HG03280 (cell line): ENCODE results near the gene DNAJC30.
"Not testable (repeated sequence)": the region's sequence is repeated elsewhere in the genome, so short reads cannot be mapped to it uniquely, and the experiment has no call there.

Experiments used
- ATAC-seq: cut with Tn5 transposase; IDR thresholded peaks from one replicate; pipeline ENCODE4 v1.9.1; 2021; ENCODE audit warnings: mild to moderate bottlenecking, moderate library complexity; ENCODE audit not compliant: unreplicated experiment

The DNAJC30 gene

GRCh38 chr7:73683788-73684693 lies 788 bp upstream of the DNAJC30 start:
- ATAC-seq = peak; percentile 13

DNA sequence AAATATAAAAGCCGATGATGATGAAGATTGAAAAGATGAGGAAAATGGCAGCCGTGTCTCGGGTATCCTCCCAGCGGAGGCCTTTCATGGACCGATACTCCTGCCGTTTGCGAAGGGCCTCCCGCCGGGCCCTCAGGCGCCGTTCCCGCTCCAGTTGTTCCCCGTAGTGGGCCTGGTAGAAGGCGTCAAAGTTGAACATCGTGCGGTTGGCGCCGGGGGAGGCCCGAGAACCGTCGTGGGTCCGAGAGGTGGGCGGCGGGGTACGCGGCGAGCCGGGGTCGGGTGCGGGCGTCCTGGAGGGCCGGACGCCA lies 553 bp downstream of the DNAJC30 start:
- no peak for ATAC-seq

DNA sequence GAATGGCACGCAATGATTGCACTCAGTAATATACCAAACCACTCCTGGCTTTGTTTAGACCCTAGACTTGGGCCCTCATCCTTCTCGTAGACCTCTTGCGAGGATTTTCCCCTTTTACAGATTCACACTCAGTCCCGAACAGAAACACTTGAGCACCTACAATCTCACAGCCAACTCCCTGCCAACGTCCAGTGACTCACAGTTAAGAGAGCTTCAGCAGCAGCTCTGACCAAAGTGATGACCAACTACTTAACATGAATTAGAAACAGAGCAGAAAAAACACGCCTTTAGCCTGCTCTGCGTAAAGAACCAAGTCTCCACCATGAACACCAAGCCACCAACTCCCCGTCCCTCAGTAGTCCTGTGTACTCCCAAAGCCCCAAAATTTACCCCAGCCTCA lies 2.2 kb downstream of the DNAJC30 start:
- ATAC-seq = no peak

DNA sequence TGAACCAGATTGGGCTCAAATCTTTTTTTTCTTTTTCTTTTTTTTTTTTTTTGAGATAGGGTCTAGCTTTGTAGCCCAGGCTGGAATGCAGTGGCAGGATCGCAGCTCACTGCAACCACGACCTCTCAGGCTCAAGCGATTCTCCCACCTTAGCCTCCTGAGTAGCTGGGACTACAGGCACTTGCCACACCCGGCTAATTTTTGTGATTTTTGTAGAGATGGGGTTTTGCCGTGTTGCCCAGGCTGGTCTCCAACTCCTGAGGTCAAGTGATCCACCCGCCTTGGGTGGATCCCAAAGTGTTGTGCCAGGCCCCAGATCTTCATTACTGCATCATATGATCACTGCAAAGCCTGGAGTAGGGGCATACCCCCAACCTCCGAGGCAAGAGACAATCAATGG lies 2.8 kb downstream of the DNAJC30 start:
- no peak for ATAC-seq

DNA sequence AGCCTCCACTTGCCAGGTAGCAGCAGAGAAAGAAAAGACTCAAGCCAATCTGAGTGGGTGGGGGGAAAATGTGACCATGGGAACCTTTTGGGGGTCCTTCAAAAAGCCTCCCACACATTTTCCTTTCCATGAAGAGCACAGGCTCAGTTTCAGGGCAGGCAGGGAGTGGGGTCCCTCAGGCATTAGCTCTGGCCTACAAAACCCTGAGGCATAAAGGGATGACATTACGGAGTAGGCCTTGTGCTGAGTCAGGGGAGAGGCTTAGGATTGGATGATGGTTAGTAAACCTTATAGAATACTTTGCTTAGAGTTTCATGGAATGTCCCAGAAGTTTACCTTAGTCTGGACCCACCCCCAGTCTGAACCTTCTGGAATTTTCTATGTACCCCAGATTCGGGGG lies 3.5 kb downstream of the DNAJC30 start:
- ATAC-seq = no peak

GRCh38 chr7:73678862-73679261 lies 4.4 kb downstream of the DNAJC30 start:
- no peak for ATAC-seq

DNA sequence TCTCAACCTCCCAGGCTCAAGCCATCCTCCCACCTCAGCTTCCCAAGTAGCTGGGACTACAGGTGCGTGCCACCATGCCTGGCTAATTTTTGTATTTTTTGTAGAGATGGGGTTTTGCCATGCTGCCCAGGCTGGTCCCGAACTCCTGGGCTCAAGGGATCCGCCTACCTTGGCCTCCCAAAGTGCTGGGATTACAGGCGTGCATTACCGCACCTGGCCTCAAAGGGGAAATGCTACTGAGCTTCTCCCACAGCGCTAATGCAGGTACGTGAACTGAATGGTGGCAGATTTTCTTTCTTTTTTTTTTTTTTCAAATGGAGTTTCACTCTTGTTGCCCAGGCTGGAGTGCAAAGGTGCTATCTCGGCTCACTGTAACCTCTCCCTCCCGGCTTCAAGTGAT lies 7.2 kb downstream of the DNAJC30 start:
- not testable (repeated sequence) for ATAC-seq

- no peak for ATAC-seq
Measured at GRCh38 chr7:73674468-73675124, 8.7 kb downstream of the DNAJC30 start.

GRCh38 chr7:73671857-73672445 lies 11.3 kb downstream of the DNAJC30 start:
- no peak for ATAC-seq

GRCh38 chr7:73671322-73671661 lies 12.0 kb downstream of the DNAJC30 start:
- ATAC-seq = no peak

DNA sequence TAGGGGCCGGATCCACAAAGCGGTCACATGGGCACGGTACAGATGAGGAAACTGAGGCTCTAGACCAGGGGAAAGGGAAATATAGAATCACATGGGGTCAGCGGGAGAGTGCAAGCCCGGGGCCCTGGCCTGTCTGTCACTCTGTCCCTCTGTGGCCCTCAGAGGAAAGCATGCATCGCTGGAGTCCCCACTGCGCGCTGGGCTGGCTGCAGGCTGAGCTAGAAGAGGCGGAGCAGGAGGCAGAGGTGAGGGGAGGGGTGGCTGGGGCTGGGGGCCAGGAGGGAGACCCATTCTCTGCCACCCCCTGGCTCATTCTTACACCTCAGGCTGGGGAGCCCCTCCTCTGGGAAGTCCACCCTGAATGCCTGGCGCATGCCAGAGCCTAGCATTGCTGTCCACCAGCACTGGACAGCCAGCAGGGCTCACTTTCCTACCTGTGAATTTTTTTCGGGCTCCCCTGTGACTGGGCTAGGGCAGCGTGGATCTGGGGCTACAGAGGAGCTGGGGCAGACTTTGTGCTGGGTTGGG lies 13.3 kb downstream of the DNAJC30 start:
- no peak for ATAC-seq

- no peak for ATAC-seq
Measured at GRCh38 chr7:73669288-73669701, 14.0 kb downstream of the DNAJC30 start.

- ATAC-seq = no peak
Measured at GRCh38 chr7:73668886-73669230, 14.4 kb downstream of the DNAJC30 start.

DNA sequence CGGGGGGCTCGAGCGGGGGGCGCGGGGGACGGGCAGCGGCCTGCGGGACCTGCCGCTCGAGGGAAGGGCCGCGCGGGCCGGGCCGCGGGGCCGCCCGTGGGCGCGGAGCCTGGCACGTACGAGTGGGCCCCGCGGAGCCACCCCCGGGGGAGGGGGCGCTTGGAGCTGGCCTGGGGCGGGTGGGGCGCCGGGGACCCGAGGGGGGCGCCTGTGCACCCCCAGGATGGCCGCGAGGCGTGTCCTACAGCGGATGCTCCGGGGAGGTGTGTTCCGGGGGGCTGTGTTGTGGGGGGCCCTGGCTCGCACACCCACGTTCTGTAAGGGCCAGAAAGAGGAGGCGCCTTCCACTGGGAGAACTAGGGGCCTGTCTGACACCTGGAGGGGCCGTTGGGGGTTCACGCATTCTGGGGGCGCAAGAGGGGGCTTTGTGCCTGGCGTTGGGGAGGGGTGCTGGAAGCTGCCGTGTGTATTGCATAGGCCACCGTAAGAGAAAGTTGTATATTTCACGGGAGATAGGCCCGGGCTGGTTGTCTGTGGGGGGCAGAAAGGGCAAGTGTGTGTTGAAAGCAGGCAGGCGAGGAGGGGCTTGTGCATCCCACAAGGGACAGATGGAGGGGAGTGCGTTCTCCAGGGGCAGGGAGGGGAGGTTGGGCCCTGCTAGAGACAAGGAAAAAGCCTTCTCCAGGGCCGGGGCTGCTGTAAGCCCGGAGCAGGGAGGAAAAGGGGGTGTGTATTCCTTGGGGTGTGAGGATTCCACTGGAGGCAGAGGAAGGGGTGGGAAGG lies 15.0 kb downstream of the DNAJC30 start:
- peak; percentile 4 for ATAC-seq

- ATAC-seq = peak; percentile 97
Measured at GRCh38 chr7:73667344-73668102, 15.7 kb downstream of the DNAJC30 start, which contains the start of gene VPS37D. Gene VPS37D, plus strand, starts transcription at chr7:73667831. Its CDS starts 128 bp downstream, at chr7:73667959.

- no peak for ATAC-seq
Measured at GRCh38 chr7:73663033-73663432, 20.2 kb downstream of the DNAJC30 start.

- not testable (repeated sequence) for ATAC-seq
Measured at GRCh38 chr7:73660594-73660993, 22.7 kb downstream of the DNAJC30 start.

DNA sequence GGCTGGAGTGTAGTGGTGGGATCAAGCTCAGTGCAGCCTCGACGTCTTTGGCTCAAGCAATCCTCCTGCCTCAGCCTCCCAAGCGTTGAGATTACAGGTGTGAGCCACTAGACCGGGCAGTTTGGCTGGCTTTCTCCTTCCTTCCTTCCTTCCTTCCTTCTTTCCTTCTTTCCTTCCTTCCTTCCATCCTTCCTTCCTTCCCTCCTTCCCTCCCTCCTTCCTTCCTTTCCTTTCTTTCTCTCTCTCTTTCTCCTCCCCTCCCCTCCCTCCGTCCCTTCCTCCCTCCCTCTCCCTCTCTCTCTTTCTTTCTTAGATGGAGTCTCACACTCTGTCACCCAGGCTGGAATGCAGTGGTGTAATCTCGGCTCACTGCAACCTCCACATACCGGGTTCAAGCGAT lies 23.3 kb downstream of the DNAJC30 start:
- no peak for ATAC-seq

- not testable (repeated sequence) for ATAC-seq
Measured at GRCh38 chr7:73655309-73655708, 27.9 kb downstream of the DNAJC30 start.

DNA sequence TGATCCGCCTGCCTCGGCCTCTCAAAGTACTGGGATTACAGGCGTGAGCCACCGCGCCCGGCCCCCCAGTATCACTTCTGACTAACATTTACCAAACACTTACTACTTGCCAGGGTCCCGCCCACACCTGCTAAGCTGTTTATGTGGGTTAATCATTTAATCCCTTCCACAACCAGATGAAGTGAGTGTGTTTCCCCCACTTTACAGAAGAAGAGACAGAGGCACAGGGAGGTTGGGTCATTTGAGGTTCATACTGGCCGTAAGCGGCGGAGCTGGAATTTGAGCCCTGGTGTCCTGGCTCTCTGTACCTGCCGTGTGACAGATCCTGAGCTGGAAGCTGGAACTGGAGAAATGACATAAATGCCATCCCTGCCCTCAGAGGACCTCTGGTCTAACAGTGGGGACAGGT lies 30.7 kb downstream of the DNAJC30 start:
- no peak for ATAC-seq
